Prostate gland (tissue), 2 donors: ENCODE results near the gene TSHZ3. TPM values are rescaled to one million over a fixed set of nuclear protein-coding genes. Genes with fewer than 3 reads are reported as not detected.

Source experiments
- DNase-seq: peaks from one replicate; pipeline ENCODE4 v3.0.0-alpha.2; 2019; ENCODE audit warnings: low spot score
- H3K27ac ChIP-seq, 2 donors: fragments of 200-600 bp; sonication (generic); 2 replicates each; pipeline ENCODE4 v1.5.1; 2017 to 2019
- H3K27me3 ChIP-seq: fragments of 200-600 bp; sonication (generic); replicated peaks from 2 replicates; pipeline ENCODE4 v1.5.1; 2019; ENCODE audit not compliant: insufficient read depth
- H3K36me3 ChIP-seq, 2 donors: fragments of 200-600 bp; sonication (generic); 1 replicate in 1 of 2; 2 replicates in 1 of 2; pipeline versions ENCODE4 v1.5.1 to v1.8.1; 2017 to 2019
- H3K4me1 ChIP-seq: fragments of 200-600 bp; sonication (generic); replicated peaks from 2 replicates; pipeline ENCODE4 v1.5.1; 2019
- H3K4me3 ChIP-seq, 2 donors: fragments of 200-600 bp; sonication (generic); 2 replicates each; pipeline ENCODE4 v1.5.1; 2017 to 2019
- H3K9me3 ChIP-seq: fragments of 200-600 bp; sonication (generic); 2 replicates; pipeline ENCODE4 v1.5.1; 2017
- POLR2A ChIP-seq: fragments of 450-650 bp; IDR thresholded peaks from one replicate; pipeline ENCODE4 v1.6.1; 2016; ENCODE audit warnings: antibody characterized with exemption, mild to moderate bottlenecking
- POLR2AphosphoS5 ChIP-seq: sonication (generic); formaldehyde crosslinking; IDR thresholded peaks from one replicate; pipeline ENCODE4 v1.6.1; 2017; ENCODE audit warnings: antibody characterized with exemption
- WGBS: methylation state at CpG from one replicate; pipeline ENCODE4 v1.1.5; 2018; 5-methylcytosine and 5-hydroxymethylcytosine counted together
- intact Hi-C: fragments of 100-400 bp; cut with DNase I; formaldehyde crosslinking; loops from one replicate; pipeline ENCODE4 v1.14.2; 2022
- total RNA-seq, 2 donors: library from RNA; depleted of rRNA; stranded (reverse); fragments of >200 nt; gene quantifications; one replicate each; pipeline ENCODE4 v1.1.0, GENCODE V29; 2016
- TF ChIP-seq, protein P1 (sequence below), 4 experiments: fragments of 200-600 bp in 2 of 4; fragments of 450-650 bp in 2 of 4; sonication (generic) in 2 of 4; IDR thresholded peaks; 1 replicate in 3 of 4; 2 replicates in 1 of 4; pipeline ENCODE4 v1.5.1; 2016 to 2019; ENCODE audit warnings: antibody characterized with exemption in 4 of 4, mild to moderate bottlenecking in 2 of 4, moderate library complexity in 2 of 4

The TSHZ3 gene
- total RNA-seq, 2 donors from 2014 or later, result 10.4 to 18.4 TPM

DNA sequence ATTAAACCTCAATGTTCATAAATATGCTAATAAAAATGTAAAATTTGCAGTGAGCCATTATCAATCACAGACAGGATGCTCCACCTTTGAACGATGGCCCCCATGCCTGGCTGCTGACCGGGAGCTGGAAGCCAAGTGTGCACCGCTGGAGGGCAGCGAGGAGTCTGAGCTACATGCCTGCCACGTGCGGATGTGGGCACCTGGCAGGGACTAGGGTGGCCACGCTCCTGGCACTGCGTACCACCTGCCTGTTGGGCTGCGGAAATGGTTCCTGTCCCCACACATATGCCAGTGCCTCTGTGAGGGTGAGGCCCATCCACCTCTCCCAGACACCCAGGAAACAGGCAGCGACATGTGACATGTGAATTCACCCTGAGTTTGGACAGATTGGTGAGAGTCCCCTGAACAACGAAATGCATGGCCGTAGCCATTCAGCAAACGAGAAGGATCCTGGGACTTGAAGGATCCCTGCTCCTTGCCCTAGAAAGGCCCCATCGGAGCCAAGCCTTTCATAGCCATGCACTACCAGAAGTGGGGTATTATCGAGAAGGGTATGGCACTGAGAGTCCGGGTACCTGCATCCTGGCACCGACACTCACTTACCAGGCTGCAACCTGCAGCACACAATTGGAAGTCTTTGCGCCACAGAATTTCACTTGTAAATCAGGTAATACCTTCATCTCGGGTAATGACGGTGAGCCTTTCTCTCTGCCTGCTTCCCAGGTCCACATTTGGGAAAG is 35.8 kb downstream of the TSHZ3 start:
- no peaks in the 10 kb centered on the region for H3K27me3 ChIP-seq
- TF ChIP-seq POLR2A (no peak), POLR2AphosphoS5 (no peak)
- TF ChIP-seq, protein P1, sequence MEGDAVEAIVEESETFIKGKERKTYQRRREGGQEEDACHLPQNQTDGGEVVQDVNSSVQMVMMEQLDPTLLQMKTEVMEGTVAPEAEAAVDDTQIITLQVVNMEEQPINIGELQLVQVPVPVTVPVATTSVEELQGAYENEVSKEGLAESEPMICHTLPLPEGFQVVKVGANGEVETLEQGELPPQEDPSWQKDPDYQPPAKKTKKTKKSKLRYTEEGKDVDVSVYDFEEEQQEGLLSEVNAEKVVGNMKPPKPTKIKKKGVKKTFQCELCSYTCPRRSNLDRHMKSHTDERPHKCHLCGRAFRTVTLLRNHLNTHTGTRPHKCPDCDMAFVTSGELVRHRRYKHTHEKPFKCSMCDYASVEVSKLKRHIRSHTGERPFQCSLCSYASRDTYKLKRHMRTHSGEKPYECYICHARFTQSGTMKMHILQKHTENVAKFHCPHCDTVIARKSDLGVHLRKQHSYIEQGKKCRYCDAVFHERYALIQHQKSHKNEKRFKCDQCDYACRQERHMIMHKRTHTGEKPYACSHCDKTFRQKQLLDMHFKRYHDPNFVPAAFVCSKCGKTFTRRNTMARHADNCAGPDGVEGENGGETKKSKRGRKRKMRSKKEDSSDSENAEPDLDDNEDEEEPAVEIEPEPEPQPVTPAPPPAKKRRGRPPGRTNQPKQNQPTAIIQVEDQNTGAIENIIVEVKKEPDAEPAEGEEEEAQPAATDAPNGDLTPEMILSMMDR (IDR thresholded peaks at IDR 0.05), result no peak
- H3K4me1 ChIP-seq, result no peaks in the 10 kb centered on the region
- H3K36me3 ChIP-seq, result no peaks in the 10 kb centered on the region
- DNase-seq, result no peak
- WGBS, result 80% methylated on average over 20 of the region's 20 CpGs
- intact Hi-C loops, result no loop called here
- H3K27ac ChIP-seq, result no peak overlapping the region
- no peaks in the 10 kb centered on the region for H3K9me3 ChIP-seq
- no peak overlapping the region for H3K4me3 ChIP-seq

DNA sequence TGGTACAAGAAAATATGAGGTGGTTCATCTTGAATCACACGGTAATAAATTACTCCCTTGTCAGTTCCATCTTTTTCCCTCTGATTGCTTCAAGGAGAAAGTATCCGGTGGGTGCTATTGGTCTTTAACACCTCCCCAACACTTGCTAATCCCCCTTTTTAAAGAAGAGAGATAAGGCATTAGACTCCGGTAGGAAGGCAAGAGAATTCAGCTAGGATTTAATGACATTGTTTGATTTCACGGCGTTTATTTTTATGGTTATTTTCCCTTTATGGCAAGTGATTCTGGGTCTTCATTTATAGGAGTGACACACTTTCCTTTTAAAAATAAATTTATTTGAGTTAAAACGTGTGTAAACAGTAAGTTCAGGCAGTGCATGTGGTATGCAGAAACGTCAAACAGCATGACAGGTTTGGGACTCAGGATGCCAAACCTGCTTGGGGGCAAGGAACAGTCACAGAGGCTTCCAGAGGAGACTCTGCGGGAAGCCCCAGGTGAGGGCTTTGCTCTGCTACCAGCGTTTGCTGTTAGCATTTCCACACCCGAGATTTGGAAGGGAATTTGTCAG is 36.5 kb downstream of the TSHZ3 start:
- Histone ChIP-seq H3K27ac (no peak overlapping the region), H3K36me3 (no peaks in the 10 kb centered on the region), H3K27me3 (no peaks in the 10 kb centered on the region), H3K4me3 (no peak overlapping the region), H3K9me3 (no peaks in the 10 kb centered on the region), H3K4me1 (no peaks in the 10 kb centered on the region)
- DNase-seq, result no peak
- TF ChIP-seq, protein P1 (IDR thresholded peaks at IDR 0.05), result no peak
- TF ChIP-seq POLR2A (no peak), POLR2AphosphoS5 (no peak)
- intact Hi-C loops, result no loop called here
- WGBS, result 32% methylated on average over 10 of the region's 10 CpGs

DNA sequence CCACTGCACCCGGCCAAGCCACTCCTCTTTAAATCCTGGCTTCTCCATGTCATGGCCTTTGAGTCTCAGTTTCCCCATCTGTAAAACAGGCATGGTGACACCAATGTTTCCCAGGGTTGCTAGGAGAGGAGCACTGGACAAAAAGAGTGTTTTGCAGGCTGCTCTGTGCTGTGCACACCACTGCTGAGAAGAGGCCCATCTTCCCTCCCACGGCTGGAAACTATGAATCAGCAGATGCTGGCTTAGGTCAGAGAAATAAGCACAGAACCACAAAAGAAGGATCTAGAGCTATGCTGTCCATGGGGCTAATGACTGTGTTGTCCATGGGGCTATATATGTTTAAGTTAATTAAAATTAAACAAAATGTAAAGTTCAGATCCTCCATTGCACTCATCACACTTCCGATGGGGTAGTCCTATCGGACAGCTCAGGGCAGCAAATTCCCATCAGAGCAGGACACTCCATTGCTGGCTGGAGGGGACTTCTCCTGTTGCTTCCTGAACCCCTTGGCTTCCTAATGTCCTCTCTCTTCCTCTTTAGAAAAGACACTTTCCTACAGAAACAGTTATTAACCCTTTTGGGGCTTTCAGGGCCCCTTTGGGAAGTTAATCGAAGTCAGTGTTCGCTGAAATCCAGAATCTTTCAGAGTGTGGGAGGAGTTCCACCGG is 37.1 kb downstream of the TSHZ3 start:
- intact Hi-C loops, result no loop called here
- no peak for DNase-seq
- Histone ChIP-seq H3K36me3 (no peaks in the 10 kb centered on the region), H3K4me1 (no peaks in the 10 kb centered on the region), H3K9me3 (no peaks in the 10 kb centered on the region), H3K27ac (no peak overlapping the region), H3K27me3 (no peaks in the 10 kb centered on the region), H3K4me3 (no peak overlapping the region)
- TF ChIP-seq POLR2A, result no peak
- 68% methylated on average over 7 of the region's 7 CpGs for WGBS

DNA sequence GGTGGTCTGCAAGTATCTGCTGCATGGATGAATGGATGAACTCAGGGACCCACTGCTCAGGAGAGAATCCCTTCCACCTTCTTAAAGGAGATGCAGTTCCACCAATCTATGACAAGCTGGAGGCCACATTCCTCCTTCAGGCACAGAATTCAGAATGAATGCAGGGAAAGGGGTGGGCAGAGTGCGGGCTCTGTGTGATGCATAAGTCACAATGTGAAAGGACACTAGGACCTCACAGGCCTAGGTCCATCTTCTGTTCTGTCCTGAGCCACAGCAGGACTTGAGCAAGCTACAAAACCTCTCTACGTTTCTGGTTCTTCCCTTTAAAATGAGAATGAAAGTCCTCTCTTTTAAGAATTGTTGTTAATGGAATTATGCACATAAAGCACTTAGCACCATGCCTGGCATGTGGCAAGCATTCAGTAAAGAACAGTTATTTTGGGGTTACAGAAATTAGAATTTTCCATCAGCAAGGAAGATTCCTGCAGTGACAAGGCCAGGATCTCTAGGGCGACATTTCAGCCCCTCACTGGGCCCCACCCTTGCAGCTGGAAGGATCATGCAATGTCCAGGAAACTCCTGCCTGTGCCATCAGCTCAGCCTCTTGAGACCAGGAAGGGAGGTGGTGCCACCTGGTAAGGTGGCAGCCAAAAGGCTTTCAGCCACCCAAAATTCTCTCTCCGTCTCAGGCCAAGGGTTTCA is 38.7 kb downstream of the TSHZ3 start:
- H3K36me3 ChIP-seq, result no peaks in the 10 kb centered on the region
- intact Hi-C loops, result no loop called here
- TF ChIP-seq POLR2AphosphoS5 (no peak), POLR2A (no peak)
- TF ChIP-seq, protein P1 (IDR thresholded peaks at IDR 0.05), result no peak
- no peak for DNase-seq
- no peaks in the 10 kb centered on the region for H3K9me3 ChIP-seq
- no peak overlapping the region for H3K27ac ChIP-seq
- no peaks in the 10 kb centered on the region for H3K4me1 ChIP-seq
- H3K27me3 ChIP-seq, result no peaks in the 10 kb centered on the region
- WGBS, result 95% methylated on average over 4 of the region's 4 CpGs
- no peak overlapping the region for H3K4me3 ChIP-seq

DNA sequence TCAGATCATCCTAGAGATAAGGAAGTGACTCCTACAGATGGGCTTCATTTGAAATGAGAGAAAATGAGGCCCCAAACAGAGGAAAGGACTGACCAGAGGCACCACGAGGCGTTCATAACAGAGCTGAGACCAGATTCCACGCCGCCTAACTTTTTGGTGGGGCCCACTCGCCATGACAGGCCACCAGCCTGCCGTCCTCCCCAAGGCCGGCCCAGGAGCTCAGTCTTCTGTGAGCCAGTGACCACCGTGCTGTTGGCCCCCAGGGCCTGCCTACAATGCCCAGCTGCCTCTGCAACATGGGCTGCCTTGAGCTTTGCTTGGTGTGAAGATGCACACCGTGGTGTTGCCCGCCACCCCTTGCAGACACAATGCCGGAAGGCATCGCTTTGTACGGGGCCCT is 40.5 kb downstream of the TSHZ3 start:
- H3K36me3 ChIP-seq, result no peaks in the 10 kb centered on the region
- WGBS, result 94% methylated on average over 13 of the region's 13 CpGs
- TF ChIP-seq, protein P1 (IDR thresholded peaks at IDR 0.05), result no peak
- TF ChIP-seq POLR2AphosphoS5 (no peak), POLR2A (no peak)
- H3K9me3 ChIP-seq, result no peaks in the 10 kb centered on the region
- intact Hi-C loops, result no loop called here
- H3K4me3 ChIP-seq, result no peak overlapping the region
- H3K27ac ChIP-seq, result no peak overlapping the region
- no peak for DNase-seq
- H3K27me3 ChIP-seq, result no peaks in the 10 kb centered on the region
- no peaks in the 10 kb centered on the region for H3K4me1 ChIP-seq
